ENCODE measurements around the gene LLGL1.

The LLGL1 gene

GRCh38 chr17:18177722-18178121, 47.7 kb upstream of the LLGL1 start:
- DNase-seq (ENCODE audit: low read depth in 1 of 2, low spot score in 1 of 2): no peak
- TF ChIP-seq GABPA (IDR thresholded peaks at IDR 0.05; ENCODE audit: low read depth): no peak
- no peak for TF ChIP-seq SPI1 (IDR thresholded peaks at IDR 0.05; ENCODE audit: borderline replicate concordance, low read depth)
- TF ChIP-seq REST (IDR thresholded peaks at IDR 0.05; ENCODE audit: insufficient replicate concordance, low read depth): no peak
- Histone ChIP-seq H3K27me3 (ENCODE audit: insufficient read depth, poor library complexity, severe bottlenecking) (no peaks in the 10 kb centered on the region), H3K27ac (replicated peaks) (no peak overlapping the region), H3K4me3 (replicated peaks; ENCODE audit: insufficient read depth, low read length) (no peak overlapping the region)

GRCh38 chr17:18179196-18179595, 46.2 kb upstream of the LLGL1 start:
- no peak overlapping the region for H3K27ac ChIP-seq (replicated peaks)
- no peak for DNase-seq (ENCODE audit: low read depth in 1 of 2, low spot score in 1 of 2)
- H3K4me3 ChIP-seq (replicated peaks; ENCODE audit: insufficient read depth, low read length): no peak overlapping the region
- H3K27me3 ChIP-seq (ENCODE audit: insufficient read depth, poor library complexity, severe bottlenecking): no peaks in the 10 kb centered on the region
- TF ChIP-seq SPI1 (IDR thresholded peaks at IDR 0.05; ENCODE audit: borderline replicate concordance, low read depth): no peak
- TF ChIP-seq GABPA (IDR thresholded peaks at IDR 0.05; ENCODE audit: low read depth): no peak

GRCh38 chr17:18179804-18180203, 45.6 kb upstream of the LLGL1 start:
- DNase-seq (ENCODE audit: low read depth in 1 of 2, low spot score in 1 of 2): no peak
- no peaks in the 10 kb centered on the region for H3K27me3 ChIP-seq (ENCODE audit: insufficient read depth, poor library complexity, severe bottlenecking)
- TF ChIP-seq REST (IDR thresholded peaks at IDR 0.05; ENCODE audit: insufficient replicate concordance, low read depth): no peak
- no peak for TF ChIP-seq POLR2AphosphoS5 (IDR thresholded peaks at IDR 0.05; ENCODE audit: low read depth)
- no peak for TF ChIP-seq GABPA (IDR thresholded peaks at IDR 0.05; ENCODE audit: low read depth)
- no peak for TF ChIP-seq CTCF (IDR thresholded peaks at IDR 0.05; ENCODE audit: insufficient read depth, low read length)
- TF ChIP-seq SPI1 (IDR thresholded peaks at IDR 0.05; ENCODE audit: borderline replicate concordance, low read depth): no peak
- no peak overlapping the region for H3K27ac ChIP-seq (replicated peaks)
- no peak overlapping the region for H3K4me3 ChIP-seq (replicated peaks; ENCODE audit: insufficient read depth, low read length)

- TF ChIP-seq CTCF (IDR thresholded peaks at IDR 0.05; ENCODE audit: insufficient read depth, low read length): no peak
- TF ChIP-seq SPI1 (IDR thresholded peaks at IDR 0.05; ENCODE audit: borderline replicate concordance, low read depth): no peak
- no peak for TF ChIP-seq GABPA (IDR thresholded peaks at IDR 0.05; ENCODE audit: low read depth)
- TF ChIP-seq POLR2AphosphoS5 (IDR thresholded peaks at IDR 0.05; ENCODE audit: low read depth): no peak
- TF ChIP-seq REST (IDR thresholded peaks at IDR 0.05; ENCODE audit: insufficient replicate concordance, low read depth): no peak
- Histone ChIP-seq H3K27me3 (ENCODE audit: insufficient read depth, poor library complexity, severe bottlenecking) (no peaks in the 10 kb centered on the region), H3K4me3 (replicated peaks; ENCODE audit: insufficient read depth, low read length) (no peak overlapping the region), H3K27ac (replicated peaks) (no peak overlapping the region)
- DNase-seq (ENCODE audit: low read depth in 1 of 2, low spot score in 1 of 2): no peak
These were observed 44.1 kb upstream of the LLGL1 start for GRCh38 chr17:18181358-18181757.

Data from HL-60 (cell line).